OCI-LY7 (cell line): ENCODE measurements around the gene NAGPA.

Experiments used
- CTCF ChIP-seq: fragments of 200-600 bp; sonication (generic); conservative IDR thresholded peaks from 2 replicates; pipeline ENCODE4 v1.5.1; 2014; ENCODE audit warnings: mild to moderate bottlenecking, antibody characterized with exemption, low read length, moderate library complexity, mixed read lengths
- EZH2phosphoT487 ChIP-seq: fragments of 200-600 bp; sonication (generic); IDR thresholded peaks from 2 replicates; pipeline ENCODE4 v1.6.1; 2018; ENCODE audit warnings: low read depth, borderline replicate concordance, mild to moderate bottlenecking, mixed run types, antibody characterized with exemption, low read length, moderate library complexity, mixed read lengths

GRCh38 chr16:4979164-4979563 lies 54.6 kb downstream of the NAGPA start:
- TF ChIP-seq CTCF (no peak), EZH2phosphoT487 (no peak)
